PC-9 (cell line): ENCODE measurements around the gene MRM2. TPM values are rescaled to one million over a fixed set of nuclear protein-coding genes. Genes with fewer than 3 reads are reported as not detected.

ENCODE experiments used
- BruUV-seq: library from RNA; stranded (reverse); fragments of 400-500 nt; replicated peaks from 2 replicates; lab custom pipeline; 2021; lab: Mats Ljungman, UMichigan
- CTCF ChIA-PET: fragments of 300-600 bp; sonication (Branson Sonifier 250); formaldehyde crosslinking; loops from one replicate; lab custom pipeline; 2022; ENCODE audit warnings: antibody characterized with exemption; lab: Charles Lee
- POLR2A ChIA-PET: fragments of 300-600 bp; sonication (Branson Sonifier 250); formaldehyde crosslinking; loops from one replicate; lab custom pipeline; 2022; ENCODE audit warnings: antibody characterized with exemption; ENCODE audit not compliant: unreplicated experiment; lab: Charles Lee
- DNase-seq, 2 experiments: peaks; one replicate each; pipeline versions ENCODE4 v3.0.0 to v3.0.0-alpha.2; 2015 to 2022; ENCODE audit warnings: mixed read lengths in 1 of 2
- H2AFZ ChIP-seq: fragments of 200-600 bp; sonication (generic); 2 replicates; pipeline ENCODE4 v1.8.1; 2017; ENCODE audit warnings: antibody characterized with exemption
- H3F3A ChIP-seq: fragments of 200-600 bp; sonication (generic); 2 replicates; pipeline ENCODE4 v1.8.1; 2017; ENCODE audit warnings: antibody characterized with exemption, mild to moderate bottlenecking, low read depth; ENCODE audit not compliant: insufficient read depth
- H3K27ac ChIP-seq: fragments of 200-600 bp; sonication (generic); 2 replicates; pipeline ENCODE4 v1.6.1; 2016; ENCODE audit warnings: mixed run types
- H3K27me3 ChIP-seq: fragments of 200-600 bp; sonication (generic); 2 replicates; pipeline ENCODE4 v1.6.1; 2016; ENCODE audit warnings: low read depth, mixed run types; ENCODE audit not compliant: insufficient read depth
- H3K36me3 ChIP-seq: fragments of 200-600 bp; sonication (generic); 2 replicates; pipeline ENCODE4 v1.6.1; 2016; ENCODE audit warnings: low read depth, mixed run types
- H3K4me1 ChIP-seq: fragments of 200-600 bp; sonication (generic); replicated peaks from 2 replicates; pipeline ENCODE4 v1.6.1; 2016; ENCODE audit warnings: mixed run types; ENCODE audit not compliant: insufficient read depth
- H3K4me2 ChIP-seq: fragments of 200-600 bp; sonication (generic); 2 replicates; pipeline ENCODE4 v1.6.1; 2017; ENCODE audit warnings: mixed run types
- H3K4me3 ChIP-seq: fragments of 200-600 bp; sonication (generic); 2 replicates; pipeline ENCODE4 v1.6.1; 2016; ENCODE audit warnings: mixed run types
- H3K79me2 ChIP-seq: fragments of 200-600 bp; sonication (generic); 2 replicates; pipeline ENCODE4 v1.6.1; 2017; ENCODE audit warnings: low read depth, mixed run types
- H3K9me2 ChIP-seq: fragments of 200-600 bp; sonication (generic); 2 replicates; pipeline ENCODE4 v1.8.1; 2017; ENCODE audit warnings: mild to moderate bottlenecking; ENCODE audit not compliant: insufficient read depth
- H3K9me3 ChIP-seq: fragments of 200-600 bp; sonication (generic); 2 replicates; pipeline ENCODE4 v1.8.1; 2016; ENCODE audit warnings: low read depth; ENCODE audit not compliant: insufficient read depth
- H4K20me1 ChIP-seq: fragments of 200-600 bp; sonication (generic); 2 replicates; pipeline ENCODE4 v1.8.1; 2017; ENCODE audit not compliant: insufficient read depth
- CTCF ChIP-seq: fragments of 200-600 bp; sonication (generic); conservative IDR thresholded peaks from 2 replicates; pipeline ENCODE4 v1.6.1; 2017; ENCODE audit warnings: mixed run types, antibody characterized with exemption, mild to moderate bottlenecking, moderate library complexity
- EZH2 ChIP-seq: fragments of 200-600 bp; sonication (generic); IDR thresholded peaks from 2 replicates; pipeline ENCODE4 v1.8.0; 2017; ENCODE audit warnings: antibody characterized with exemption, low read depth
- intact Hi-C: fragments of 100-400 bp; cut with micrococcal nuclease; formaldehyde crosslinking; loops from one replicate; pipeline ENCODE4 v1.10.0; 2022; ENCODE audit not compliant: unreplicated experiment
- total RNA-seq: library from RNA; stranded (reverse); gene quantifications from 2 replicates; pipeline ENCODE4 v1.2.3, GENCODE V29; 2021

MRM2 gene
- total RNA-seq, 1 experiment from 2014 or later = 36.8 TPM

- no peaks in the 10 kb centered on the region for H3K9me3 ChIP-seq
- H3K27ac ChIP-seq = no peak overlapping the region
- peaks cover 7% of the 10 kb centered on the region; the same call in 1 of the 2 replicates for H4K20me1 ChIP-seq
- no peak overlapping the region for H3K4me3 ChIP-seq
- no peak for DNase-seq
- no peaks in the 10 kb centered on the region for H3K27me3 ChIP-seq
- no peak for TF ChIP-seq CTCF
- TF ChIP-seq EZH2 = no peak
- H3K9me2 ChIP-seq = no peaks in the 10 kb centered on the region
- no peaks in the 10 kb centered on the region for H3K4me1 ChIP-seq
- H2AFZ ChIP-seq = no peak overlapping the region
- BruUV-seq = no TSS peak
- no peaks in the 10 kb centered on the region for H3F3A ChIP-seq
- POLR2A ChIA-PET = no interaction called here
- intact Hi-C loops = no loop called here
- H3K4me2 ChIP-seq = no peak overlapping the region
- H3K36me3 ChIP-seq = peaks cover 16% of the 10 kb centered on the region; the same call in 1 of the 2 replicates
- CTCF ChIA-PET = no interaction called here
- no peaks in the 10 kb centered on the region for H3K79me2 ChIP-seq
These were observed 28.3 kb downstream of the MRM2 start for GRCh38 chr7:2213551-2214215.

GRCh38 chr7:2212906-2213305 lies 29.1 kb downstream of the MRM2 start:
- Histone ChIP-seq H3K4me3 (no peak overlapping the region), H3K27ac (no peak overlapping the region), H4K20me1 (peaks cover 4% of the 10 kb centered on the region; the same call in 1 of the 2 replicates), H3K79me2 (no peaks in the 10 kb centered on the region), H3K36me3 (peaks cover 16% of the 10 kb centered on the region; the same call in 1 of the 2 replicates), H3K9me2 (no peaks in the 10 kb centered on the region), H3K4me2 (no peak overlapping the region), H3K4me1 (no peaks in the 10 kb centered on the region), H3K9me3 (no peaks in the 10 kb centered on the region), H2AFZ (no peak overlapping the region), H3F3A (no peaks in the 10 kb centered on the region), H3K27me3 (no peaks in the 10 kb centered on the region)
- POLR2A ChIA-PET = no interaction called here
- BruUV-seq = no TSS peak
- CTCF ChIA-PET = no interaction called here
- intact Hi-C loops = no loop called here
- TF ChIP-seq EZH2 = no peak
- TF ChIP-seq CTCF = no peak
- no peak for DNase-seq

- no peaks in the 10 kb centered on the region for H3K9me3 ChIP-seq
- POLR2A ChIA-PET = no interaction called here
- H3K4me2 ChIP-seq = no peak overlapping the region
- H3K4me3 ChIP-seq = no peak overlapping the region
- no peaks in the 10 kb centered on the region for H3K79me2 ChIP-seq
- no peaks in the 10 kb centered on the region for H3K4me1 ChIP-seq
- H4K20me1 ChIP-seq = peaks cover 4% of the 10 kb centered on the region; the same call in 1 of the 2 replicates
- CTCF ChIA-PET = no interaction called here
- BruUV-seq = no TSS peak
- no peaks in the 10 kb centered on the region for H3K9me2 ChIP-seq
- no peak overlapping the region for H3K27ac ChIP-seq
- H3K36me3 ChIP-seq = peaks cover 12% of the 10 kb centered on the region; the same call in 1 of the 2 replicates
- no peaks in the 10 kb centered on the region for H3F3A ChIP-seq
- no peak overlapping the region for H2AFZ ChIP-seq
- no peak for DNase-seq
- intact Hi-C loops = no loop called here
- H3K27me3 ChIP-seq = no peaks in the 10 kb centered on the region
- TF ChIP-seq CTCF (no peak), EZH2 (no peak)
These were observed 30.1 kb downstream of the MRM2 start for GRCh38 chr7:2211926-2212325.
